BLaER1 treated with 17β-estradiol and CSF1 and Interleukin-3, amounts not matched to agents 10 nM and 100 nM (cell line): Measurements from ENCODE around the gene IL17RD.

ENCODE experiments used
- H3K27ac ChIP-seq, 11 experiments: shearing (Covaris generic); formaldehyde crosslinking; 2 replicates each; pipeline ENCODE4 v1.8.1; 2022
- H3K27me3 ChIP-seq, 11 experiments: shearing (Covaris generic); formaldehyde crosslinking; 2 replicates each; pipeline ENCODE4 v1.8.1; 2022
- H3K36me3 ChIP-seq, 11 experiments: shearing (Covaris generic); formaldehyde crosslinking; 2 replicates each; pipeline ENCODE4 v1.8.1; 2022
- H3K4me1 ChIP-seq, 10 experiments: shearing (Covaris generic); formaldehyde crosslinking; 2 replicates each; pipeline ENCODE4 v1.8.1; 2022
- H3K4me2 ChIP-seq, 11 experiments: shearing (Covaris generic); formaldehyde crosslinking; 2 replicates each; pipeline ENCODE4 v1.8.1; 2022
- H3K4me3 ChIP-seq, 10 experiments: shearing (Covaris generic); formaldehyde crosslinking; 2 replicates each; pipeline ENCODE4 v1.8.1; 2022
- H3K9ac ChIP-seq, 11 experiments: shearing (Covaris generic); formaldehyde crosslinking; 2 replicates each; pipeline ENCODE4 v1.8.1; 2022
- H3K9me3 ChIP-seq, 11 experiments: shearing (Covaris generic); formaldehyde crosslinking; replicated peaks in 1 of 11; 2 replicates each; pipeline ENCODE4 v1.8.1; 2022
- H4K20me1 ChIP-seq, 11 experiments: shearing (Covaris generic); formaldehyde crosslinking; 2 replicates each; pipeline ENCODE4 v1.8.1; 2022
- Cebpa-rat ChIP-seq, 11 experiments: shearing (Covaris generic); IDR thresholded peaks; 2 replicates each; pipeline ENCODE4 v1.8.1; 2022

IL17RD gene

DNA sequence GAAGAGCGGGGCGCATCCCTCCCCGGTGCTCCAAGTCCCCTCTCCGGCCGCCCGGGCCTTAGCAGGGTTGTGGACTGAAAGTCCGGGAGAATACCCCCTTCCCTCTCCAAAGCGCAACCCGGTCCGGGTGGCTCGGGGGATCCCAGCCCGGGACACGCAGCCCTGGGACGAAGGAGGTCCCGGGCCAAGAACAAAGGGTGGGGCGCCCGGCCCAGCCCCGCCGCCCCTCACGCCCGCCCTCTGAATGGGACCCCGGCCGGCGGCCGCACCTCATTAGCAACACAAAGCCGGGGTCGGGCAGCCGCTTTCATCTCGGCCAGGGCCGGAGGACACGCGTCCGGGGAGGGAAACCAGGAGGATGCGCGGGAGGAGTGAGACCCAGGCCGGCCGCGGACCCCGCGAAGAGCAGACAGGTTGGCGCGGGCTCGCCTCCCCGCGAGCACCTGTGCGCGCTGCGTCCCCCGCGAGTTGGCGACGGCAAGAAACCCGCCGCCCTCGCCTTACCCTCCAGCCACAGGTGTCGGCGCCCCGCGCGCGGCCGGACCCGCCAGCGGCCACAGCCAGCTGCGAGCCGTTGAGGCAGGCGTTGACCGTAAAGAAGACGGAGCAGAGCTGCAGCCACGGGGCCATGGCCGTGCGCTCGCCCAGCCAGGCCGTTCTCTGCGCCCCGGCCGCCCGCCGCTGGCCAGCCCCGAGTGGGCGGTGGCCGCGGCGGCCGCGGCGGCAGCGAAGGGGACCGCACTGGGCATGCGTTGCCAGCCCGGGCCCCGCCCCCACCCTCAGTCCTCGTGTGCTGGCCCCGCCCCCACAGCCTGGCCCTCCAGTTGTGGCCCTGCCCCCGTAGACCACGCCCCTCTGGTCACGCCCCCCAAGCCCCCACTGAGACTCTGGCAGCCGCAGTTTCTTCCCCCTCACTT, at the start of gene IL17RD:
Gene IL17RD, minus strand, starts transcription at position 697 of the 917 bp plus-strand sequence. Its CDS starts 67 bp downstream, at position 630.
- Histone ChIP-seq H3K9ac (peak within 1 kb of the TSS in 10 of 11 experiments; percentile 46 to 76 (median 65); a peak in 20 of 22 replicates), H3K4me1 (peaks cover 8 to 32% (median 20%) of the 10 kb centered on the region in 10 experiments; a peak in 18 of 20 replicates), H3K9me3 (no peaks in the 10 kb centered on the region), H3K27ac (no peak within 1 kb of the TSS), H3K4me3 (peak within 1 kb of the TSS; percentile 67 to 83 (median 74)), H4K20me1 (peaks cover 0 to 64% (median 10%) of the 10 kb centered on the region in 11 experiments; a peak in 15 of 22 replicates), H3K27me3 (peaks cover 47 to 96% (median 64%) of the 10 kb centered on the region in 11 experiments), H3K4me2 (peak within 1 kb of the TSS; percentile 95 to 100 (median 100)), H3K36me3 (no peaks in the 10 kb centered on the region)
- TF ChIP-seq Cebpa-rat (IDR thresholded peaks at IDR 0.05): no peak

- no peaks in the 10 kb centered on the region for H3K36me3 ChIP-seq
- H3K4me2 ChIP-seq: no peak overlapping the region
- H3K4me1 ChIP-seq: no peaks in the 10 kb centered on the region
- H3K27me3 ChIP-seq: no peaks in the 10 kb centered on the region
- H3K27ac ChIP-seq: no peak overlapping the region
- H3K4me3 ChIP-seq: no peak overlapping the region
- H4K20me1 ChIP-seq: no peaks in the 10 kb centered on the region
- H3K9ac ChIP-seq: no peak overlapping the region
- no peak for TF ChIP-seq Cebpa-rat (IDR thresholded peaks at IDR 0.05)
- no peaks in the 10 kb centered on the region for H3K9me3 ChIP-seq
These were observed 41.3 kb upstream of the IL17RD start for GRCh38 chr3:57206423-57206822.

DNA sequence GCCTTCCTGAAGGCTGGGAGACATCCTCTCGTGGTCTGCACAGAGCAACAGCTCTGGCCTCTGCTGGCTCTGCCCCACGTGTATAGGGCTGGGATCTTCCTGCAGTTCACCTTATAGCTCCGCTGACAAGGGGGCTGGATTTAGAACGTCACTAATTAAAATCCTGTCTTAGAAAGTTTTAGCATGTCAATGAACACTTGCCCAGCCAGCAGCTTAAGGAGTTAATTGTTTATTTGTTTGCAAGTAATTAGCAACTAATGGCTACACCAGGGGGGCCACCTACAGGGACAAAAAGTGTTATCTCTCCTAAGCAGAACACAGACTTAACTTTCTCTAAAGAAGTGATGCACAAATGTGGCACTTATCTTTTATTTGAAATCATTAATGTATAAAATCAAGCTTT, 34.7 kb upstream of the IL17RD start, which contains the start of gene HESX1:
Gene HESX1, minus strand, starts transcription at position 84 of the 403 bp plus-strand sequence. Its CDS starts 60 bp downstream, at position 24.
- Histone ChIP-seq H3K9ac (no peak within 1 kb of the TSS), H3K4me2 (no peak within 1 kb of the TSS), H3K27me3 (no peaks in the 10 kb centered on the region), H3K9me3 (no peaks in the 10 kb centered on the region), H3K4me3 (no peak within 1 kb of the TSS), H3K4me1 (no peaks in the 10 kb centered on the region), H4K20me1 (no peaks in the 10 kb centered on the region), H3K27ac (no peak within 1 kb of the TSS), H3K36me3 (no peaks in the 10 kb centered on the region)
- TF ChIP-seq Cebpa-rat (IDR thresholded peaks at IDR 0.05): no peak

DNA sequence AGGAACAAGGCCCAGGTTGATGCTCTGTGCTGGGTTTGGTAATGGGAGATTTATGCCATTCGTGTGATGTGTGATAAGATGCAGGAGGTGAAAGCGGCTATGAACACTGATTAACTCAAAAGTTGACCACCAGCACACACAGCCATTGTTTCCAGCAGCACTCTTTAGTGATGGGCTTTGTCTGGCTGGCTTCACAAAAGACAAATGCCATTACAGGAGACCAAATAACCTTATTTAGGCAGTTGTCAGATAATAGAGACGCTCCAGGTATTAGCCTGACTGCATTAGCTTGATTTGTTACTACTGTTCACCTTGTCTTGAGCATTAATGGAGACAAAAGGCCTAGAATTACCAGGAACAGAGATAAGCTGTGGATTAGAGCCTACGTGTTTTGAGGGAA, 29.5 kb upstream of the IL17RD start:
- H4K20me1 ChIP-seq: no peaks in the 10 kb centered on the region
- no peak overlapping the region for H3K27ac ChIP-seq
- H3K4me2 ChIP-seq: no peak overlapping the region
- H3K9ac ChIP-seq: no peak overlapping the region
- H3K4me1 ChIP-seq: no peaks in the 10 kb centered on the region
- H3K4me3 ChIP-seq: no peak overlapping the region
- no peaks in the 10 kb centered on the region for H3K36me3 ChIP-seq
- no peaks in the 10 kb centered on the region for H3K9me3 ChIP-seq
- no peaks in the 10 kb centered on the region for H3K27me3 ChIP-seq
- TF ChIP-seq Cebpa-rat (IDR thresholded peaks at IDR 0.05): no peak

- Histone ChIP-seq H3K4me3 (no peak overlapping the region), H3K9ac (no peak overlapping the region), H4K20me1 (no peaks in the 10 kb centered on the region), H3K4me2 (no peak overlapping the region), H3K4me1 (no peaks in the 10 kb centered on the region), H3K9me3 (no peaks in the 10 kb centered on the region), H3K27me3 (no peaks in the 10 kb centered on the region), H3K36me3 (no peaks in the 10 kb centered on the region), H3K27ac (no peak overlapping the region)
- no peak for TF ChIP-seq Cebpa-rat (IDR thresholded peaks at IDR 0.05)
These were observed 26.9 kb upstream of the IL17RD start for GRCh38 chr3:57192028-57192427.

DNA sequence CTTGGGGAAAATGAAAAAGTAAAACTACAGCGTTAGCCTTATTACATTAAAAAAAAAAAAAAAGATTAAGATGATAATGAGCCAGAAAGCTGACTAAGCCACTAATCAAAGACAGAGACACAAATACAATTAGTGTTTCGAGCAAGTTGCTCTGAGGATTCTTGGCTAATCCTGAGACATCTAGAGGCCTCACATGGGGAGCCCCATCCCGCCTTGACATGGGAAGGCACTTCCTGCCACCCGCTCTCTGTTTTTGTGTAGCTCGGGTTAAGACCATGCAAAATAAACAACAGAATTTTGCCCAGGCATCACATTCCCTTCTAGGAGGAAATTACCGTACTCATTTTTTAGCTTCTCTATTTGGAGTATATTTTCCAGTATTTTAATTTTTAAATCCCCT, 19.4 kb upstream of the IL17RD start:
- peaks cover 0 to 12% (median 9%) of the 10 kb centered on the region in 11 experiments; a peak in 12 of 22 replicates for H3K9me3 ChIP-seq
- no peaks in the 10 kb centered on the region for H4K20me1 ChIP-seq
- no peaks in the 10 kb centered on the region for H3K4me1 ChIP-seq
- no peaks in the 10 kb centered on the region for H3K36me3 ChIP-seq
- H3K4me2 ChIP-seq: no peak overlapping the region
- no peak overlapping the region for H3K27ac ChIP-seq
- H3K27me3 ChIP-seq: no peaks in the 10 kb centered on the region
- H3K9ac ChIP-seq: no peak overlapping the region
- no peak overlapping the region for H3K4me3 ChIP-seq
- no peak for TF ChIP-seq Cebpa-rat (IDR thresholded peaks at IDR 0.05)

DNA sequence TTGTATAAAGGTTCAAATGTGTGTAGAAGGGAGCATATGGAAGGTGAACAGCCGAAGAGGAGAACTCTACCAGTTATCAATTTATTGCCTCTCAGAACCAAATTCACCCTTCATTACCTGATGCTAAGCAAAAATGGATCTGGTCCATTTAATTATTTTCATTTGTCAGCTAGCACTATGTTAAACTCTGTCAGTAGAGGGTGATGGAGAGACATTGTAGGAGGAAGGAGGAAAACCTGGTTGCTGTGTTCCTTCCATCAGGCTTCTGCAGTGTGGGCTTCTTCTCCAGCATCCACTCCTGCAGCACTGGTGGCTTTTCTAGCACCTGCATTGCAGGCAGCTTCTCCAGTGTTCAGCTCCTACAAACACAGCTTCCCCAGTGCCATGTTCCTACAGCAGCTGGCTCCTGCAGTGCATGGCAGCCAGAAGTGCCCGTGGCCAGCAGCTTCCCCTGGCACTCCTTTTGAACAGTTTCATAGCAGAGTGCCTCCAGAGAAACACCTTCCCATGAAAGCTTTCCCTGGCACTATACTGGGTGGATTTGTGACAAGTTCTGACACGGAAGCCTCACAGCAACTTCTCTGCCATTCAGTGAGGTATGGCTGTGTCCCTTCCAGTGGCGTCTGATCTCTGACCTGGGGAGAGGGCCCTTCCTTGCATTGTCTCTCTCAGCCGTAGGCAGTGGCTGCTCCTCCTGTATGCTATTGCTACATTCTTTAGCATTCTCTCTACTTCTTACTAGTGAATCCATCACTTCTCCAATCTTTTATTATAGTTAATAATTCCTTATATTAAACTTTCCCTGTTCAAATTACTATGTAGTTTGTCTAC, 14.6 kb upstream of the IL17RD start:
- Histone ChIP-seq H3K9ac (no peak overlapping the region), H3K27ac (no peak overlapping the region), H3K4me1 (peaks cover 0 to 8% (median 7%) of the 10 kb centered on the region in 10 experiments; a peak in 13 of 20 replicates), H3K4me2 (no peak overlapping the region), H3K36me3 (no peaks in the 10 kb centered on the region), H3K27me3 (no peaks in the 10 kb centered on the region), H3K4me3 (no peak overlapping the region), H3K9me3 (peaks cover 0 to 12% (median 9%) of the 10 kb centered on the region in 11 experiments; a peak in 12 of 22 replicates), H4K20me1 (no peaks in the 10 kb centered on the region)
- TF ChIP-seq Cebpa-rat (IDR thresholded peaks at IDR 0.05): no peak

DNA sequence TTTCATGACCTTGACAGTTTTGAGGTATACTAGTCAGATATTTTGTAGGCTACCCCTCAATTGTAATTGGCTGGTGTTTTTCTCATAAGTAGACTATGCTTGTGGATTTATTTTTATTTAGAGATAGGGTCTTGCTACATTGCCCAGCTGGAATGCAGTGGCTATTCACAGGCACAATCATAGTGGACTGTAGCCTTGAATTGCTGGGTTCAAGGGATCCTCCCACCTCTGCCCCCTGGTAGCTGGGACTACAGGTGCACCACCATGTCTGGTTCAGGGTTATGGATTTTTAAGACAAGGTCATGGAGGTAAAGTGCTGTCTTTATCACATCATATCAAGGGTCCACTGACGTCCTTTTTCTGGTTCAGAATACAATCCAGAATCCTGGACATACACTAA, 10.9 kb upstream of the IL17RD start:
- Histone ChIP-seq H3K27me3 (no peaks in the 10 kb centered on the region), H3K9me3 (no peaks in the 10 kb centered on the region; a peak in 1 of 22 replicates), H3K4me1 (peaks cover 6 to 23% (median 19%) of the 10 kb centered on the region in 10 experiments; a peak in 18 of 20 replicates), H3K4me3 (no peak overlapping the region), H4K20me1 (no peaks in the 10 kb centered on the region), H3K36me3 (no peaks in the 10 kb centered on the region), H3K4me2 (no peak overlapping the region), H3K27ac (no peak overlapping the region), H3K9ac (no peak overlapping the region)
- TF ChIP-seq Cebpa-rat (IDR thresholded peaks at IDR 0.05): no peak

GRCh38 chr3:57173687-57174086, 8.5 kb upstream of the IL17RD start:
- Histone ChIP-seq H3K4me2 (peak overlapping the region in 10 of 11 experiments; percentile 1 to 49 (median 20); a peak in 10 of 22 replicates), H3K27ac (no peak overlapping the region), H3K27me3 (peaks cover 0 to 11% (median 0%) of the 10 kb centered on the region in 11 experiments; a peak in 5 of 22 replicates), H4K20me1 (no peaks in the 10 kb centered on the region), H3K9ac (no peak overlapping the region), H3K36me3 (no peaks in the 10 kb centered on the region), H3K9me3 (no peaks in the 10 kb centered on the region; a peak in 1 of 22 replicates), H3K4me3 (no peak overlapping the region), H3K4me1 (peaks cover 15 to 36% (median 29%) of the 10 kb centered on the region in 10 experiments; a peak in 19 of 20 replicates)
- no peak for TF ChIP-seq Cebpa-rat (IDR thresholded peaks at IDR 0.05)
